Metanephros (tissue), 2 donors: ENCODE results near the gene SRY. TPM values are rescaled to one million over a fixed set of nuclear protein-coding genes. Genes with fewer than 3 reads are reported as not detected.

Source experiments
- small RNA-seq: library from RNA; depleted of rRNA; stranded (forward); fragments of <200 nt; gene quantifications from one replicate; pipeline ENCODE3, GENCODE V24; 2014; ENCODE audit warnings: low replicate concordance
- total RNA-seq: library from RNA; depleted of rRNA; stranded (reverse); fragments of >200 nt; gene quantifications from one replicate; pipeline ENCODE4 v1.2.3, GENCODE V29; 2014

SRY gene
- not detected for total RNA-seq

GRCh38 chrY:2787600-2787999 lies at the start of gene SRY:
Gene SRY, minus strand, starts transcription at chrY:2787682. Its CDS starts 79 bp downstream, at chrY:2787603.

Small RNAs within 50 kb of the gene (small RNA-seq; reads per million reads assigned to genes)
- gene RNU6-1334P (not detected), gene TOMM22P2 (not detected)

Other genes starting within 250 kb of the SRY start
- gene RPS4Y1, start 53.9 kb upstream of the SRY start, total RNA-seq, result not detected
- not detected for gene ZFY, start 147.7 kb upstream of the SRY start, total RNA-seq